Naive thymus-derived CD8-positive, alpha-beta T cell (primary cell): Measurements from ENCODE around the gene NMNAT2. TPM values are rescaled to one million over a fixed set of nuclear protein-coding genes. Genes with fewer than 3 reads are reported as not detected.

ENCODE experiments used
- ATAC-seq, 2 donors: fragments of 150-1000 bp; cut with Tn5 transposase in 1 of 2; sonication (Bioruptor Pico), chemical (Tn5 transposase) in 1 of 2; 1 replicate in 1 of 2; 2 replicates in 1 of 2; pipeline ENCODE4 v1.10.0; 2021; ENCODE audit warnings: mild to moderate bottlenecking in 2 of 2, moderate library complexity in 2 of 2
- POLR2A ChIA-PET: fragments of 350-600 bp; sonication (Branson Sonifier 250); formaldehyde crosslinking; loops from one replicate; lab custom pipeline; 2021; ENCODE audit warnings: antibody characterized with exemption; lab: Charles Lee
- DNase-seq, 10 donors: peaks; one replicate each; pipeline versions ENCODE4 v3.0.0 to v3.0.0-alpha.2; 2020 to 2022
- H3K27ac Mint-ChIP-seq, 10 donors: one replicate each; pipeline ENCODE4 v1.8.0; 2020 to 2022; ENCODE audit warnings: mild to moderate bottlenecking in 10 of 10, mixed read lengths in 10 of 10, moderate library complexity in 4 of 10, inconsistent platforms in 1 of 10
- H3K27me3 Mint-ChIP-seq, 5 donors: one replicate each; pipeline ENCODE4 v1.8.0; 2021 to 2022; ENCODE audit warnings: mixed read lengths in 5 of 5
- H3K36me3 Mint-ChIP-seq, 3 donors: one replicate each; pipeline ENCODE4 v1.8.0; 2020 to 2022; ENCODE audit warnings: mixed read lengths in 3 of 3, mild to moderate bottlenecking in 2 of 3, inconsistent platforms in 1 of 3
- H3K4me1 Mint-ChIP-seq, 4 donors: one replicate each; pipeline ENCODE4 v1.8.0; 2021 to 2022; ENCODE audit warnings: mixed read lengths in 4 of 4
- H3K4me3 Mint-ChIP-seq, 10 donors: one replicate each; pipeline ENCODE4 v1.8.0; 2020 to 2022; ENCODE audit warnings: mild to moderate bottlenecking in 10 of 10, mixed read lengths in 10 of 10, moderate library complexity in 6 of 10, inconsistent platforms in 1 of 10
- H3K9me3 Mint-ChIP-seq, 9 donors: one replicate each; pipeline ENCODE4 v1.8.0; 2020 to 2022; ENCODE audit warnings: mixed read lengths in 9 of 9, mild to moderate bottlenecking in 3 of 9, inconsistent platforms in 1 of 9, moderate library complexity in 1 of 9
- polyA plus RNA-seq, 3 donors: library from polyadenylated mRNA; unstranded; fragments of 300-500 nt; fragmentation: Illumina TruSeq; gene quantifications; one replicate each; pipeline ENCODE4 v1.2.3, GENCODE V29; 2021
- total RNA-seq, 8 experiments: library from RNA in 2 of 8; stranded (reverse) in 2 of 8; gene quantifications; one replicate each; pipeline ENCODE4 v1.2.3 and lab custom pipeline; 2021 to 2026

Gene NMNAT2
- total and polyA plus RNA-seq, 5 experiments from 2014 or later, result not detected

DNA sequence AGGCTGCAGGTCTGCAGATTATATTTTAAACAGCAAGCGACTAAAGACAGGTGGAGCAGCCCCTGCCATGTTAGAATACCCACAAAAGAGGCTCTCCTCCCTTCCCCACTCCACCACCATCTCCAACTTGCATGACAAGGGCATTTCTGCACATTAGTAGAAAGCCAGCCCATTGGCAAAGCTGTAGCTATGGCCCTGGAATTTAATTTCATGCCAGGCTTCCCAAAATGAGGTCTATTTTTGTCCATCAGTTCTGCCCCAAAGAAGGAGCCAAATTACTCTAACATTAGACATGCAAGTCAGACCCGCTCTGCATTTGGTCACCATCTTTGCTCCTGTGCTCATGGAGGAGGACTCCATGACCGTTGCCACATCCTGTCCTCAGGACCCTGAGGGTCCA is 116.9 kb downstream of the NMNAT2 start:
- H3K4me3 Mint-ChIP-seq, result no peak overlapping the region
- POLR2A ChIA-PET, result no interaction called here
- H3K36me3 Mint-ChIP-seq, result peaks cover 0 to 2% (median 0%) of the 10 kb centered on the region in 3 donors
- DNase-seq (no peak), ATAC-seq (no peak)
- no peaks in the 10 kb centered on the region for H3K4me1 Mint-ChIP-seq
- peak overlapping the region in 1 of 10 donors; percentile 24 for H3K27ac Mint-ChIP-seq
- H3K9me3 Mint-ChIP-seq, result peaks cover 0 to 10% (median 0%) of the 10 kb centered on the region in 9 donors
- H3K27me3 Mint-ChIP-seq, result peaks cover 6 to 16% (median 11%) of the 10 kb centered on the region in 5 donors

DNA sequence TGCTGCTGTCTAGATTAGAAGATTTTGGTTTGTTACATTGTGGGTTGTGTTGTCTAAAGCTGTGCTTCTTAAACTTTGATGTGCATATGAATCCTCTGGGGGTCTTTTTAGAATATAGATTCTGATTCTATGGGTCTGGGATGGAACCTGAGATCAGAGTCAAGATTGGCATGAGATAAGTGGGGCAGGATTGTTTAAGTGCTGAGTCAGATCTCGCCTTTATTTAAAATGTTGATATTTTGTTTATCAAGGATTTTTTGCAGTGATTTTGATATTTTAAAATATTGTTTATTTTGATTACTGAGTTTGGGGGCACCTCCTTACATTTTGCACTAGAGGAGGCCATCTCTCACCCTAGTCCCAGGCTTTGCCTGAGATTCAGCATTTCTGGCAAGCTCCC is 117.4 kb downstream of the NMNAT2 start:
- Mint-ChIP-seq H3K36me3 (peaks cover 0 to 2% (median 0%) of the 10 kb centered on the region in 3 donors), H3K27ac (no peak overlapping the region), H3K4me3 (no peak overlapping the region), H3K9me3 (peaks cover 0 to 10% (median 0%) of the 10 kb centered on the region in 9 donors), H3K27me3 (peaks cover 4 to 16% (median 11%) of the 10 kb centered on the region in 5 donors), H3K4me1 (no peaks in the 10 kb centered on the region)
- DNase-seq (no peak), ATAC-seq (no peak)
- POLR2A ChIA-PET, result no interaction called here

- Mint-ChIP-seq H3K27me3 (peaks cover 4 to 16% (median 10%) of the 10 kb centered on the region in 5 donors), H3K27ac (no peak overlapping the region), H3K4me3 (no peak overlapping the region), H3K36me3 (peaks cover 0 to 2% (median 0%) of the 10 kb centered on the region in 3 donors), H3K4me1 (no peaks in the 10 kb centered on the region), H3K9me3 (peaks cover 0 to 10% (median 0%) of the 10 kb centered on the region in 9 donors)
- no peak for DNase-seq
- POLR2A ChIA-PET, result no interaction called here
- no peak for ATAC-seq
These were observed 117.8 kb downstream of the NMNAT2 start for GRCh38 chr1:183300395-183300794.

GRCh38 chr1:183296782-183297181 is 121.4 kb downstream of the NMNAT2 start:
- Mint-ChIP-seq H3K27me3 (peaks cover 3 to 16% (median 4%) of the 10 kb centered on the region in 5 donors), H3K36me3 (peaks cover 0 to 2% (median 0%) of the 10 kb centered on the region in 3 donors), H3K27ac (no peak overlapping the region), H3K4me3 (no peak overlapping the region), H3K4me1 (no peaks in the 10 kb centered on the region), H3K9me3 (peaks cover 0 to 10% (median 0%) of the 10 kb centered on the region in 9 donors)
- ATAC-seq (no peak), DNase-seq (no peak)
- POLR2A ChIA-PET, result no interaction called here

GRCh38 chr1:183295521-183295920 is 122.7 kb downstream of the NMNAT2 start:
- H3K4me3 Mint-ChIP-seq, result no peak overlapping the region
- H3K36me3 Mint-ChIP-seq, result no peaks in the 10 kb centered on the region
- peaks cover 3 to 16% (median 4%) of the 10 kb centered on the region in 5 donors for H3K27me3 Mint-ChIP-seq
- peaks cover 0 to 10% (median 0%) of the 10 kb centered on the region in 9 donors for H3K9me3 Mint-ChIP-seq
- no peak overlapping the region for H3K27ac Mint-ChIP-seq
- DNase-seq (no peak), ATAC-seq (no peak)
- H3K4me1 Mint-ChIP-seq, result no peaks in the 10 kb centered on the region
- POLR2A ChIA-PET, result no interaction called here

DNA sequence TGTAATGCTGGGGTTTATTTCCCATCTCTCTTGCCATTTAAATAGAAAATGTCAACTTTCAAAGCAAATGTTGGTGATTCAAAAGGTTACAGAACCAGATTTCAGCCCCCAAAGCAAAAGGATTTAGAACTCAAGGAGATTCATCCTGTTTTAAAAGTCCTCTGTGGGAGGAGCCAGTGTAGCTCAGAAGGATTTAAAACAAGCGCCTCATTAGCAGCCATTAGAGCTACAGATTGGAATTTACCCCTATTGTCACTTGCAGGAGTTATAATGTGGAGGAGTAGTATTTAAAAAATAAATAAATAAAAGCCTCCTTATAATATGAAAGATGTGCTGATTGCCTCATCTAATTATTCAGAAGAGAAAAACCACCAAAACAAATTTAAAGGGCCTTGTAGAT is 124.3 kb downstream of the NMNAT2 start:
- POLR2A ChIA-PET, result no interaction called here
- no peak for DNase-seq
- H3K4me1 Mint-ChIP-seq, result no peaks in the 10 kb centered on the region
- peaks cover 3 to 16% (median 4%) of the 10 kb centered on the region in 5 donors for H3K27me3 Mint-ChIP-seq
- no peak overlapping the region for H3K27ac Mint-ChIP-seq
- H3K4me3 Mint-ChIP-seq, result no peak overlapping the region
- peaks cover 0 to 4% (median 0%) of the 10 kb centered on the region in 9 donors for H3K9me3 Mint-ChIP-seq
- no peaks in the 10 kb centered on the region for H3K36me3 Mint-ChIP-seq
- no peak for ATAC-seq

GRCh38 chr1:183293241-183293640 is 124.9 kb downstream of the NMNAT2 start:
- POLR2A ChIA-PET, result no interaction called here
- H3K9me3 Mint-ChIP-seq, result no peaks in the 10 kb centered on the region
- H3K27me3 Mint-ChIP-seq, result peaks cover 3 to 16% (median 4%) of the 10 kb centered on the region in 5 donors

DNA sequence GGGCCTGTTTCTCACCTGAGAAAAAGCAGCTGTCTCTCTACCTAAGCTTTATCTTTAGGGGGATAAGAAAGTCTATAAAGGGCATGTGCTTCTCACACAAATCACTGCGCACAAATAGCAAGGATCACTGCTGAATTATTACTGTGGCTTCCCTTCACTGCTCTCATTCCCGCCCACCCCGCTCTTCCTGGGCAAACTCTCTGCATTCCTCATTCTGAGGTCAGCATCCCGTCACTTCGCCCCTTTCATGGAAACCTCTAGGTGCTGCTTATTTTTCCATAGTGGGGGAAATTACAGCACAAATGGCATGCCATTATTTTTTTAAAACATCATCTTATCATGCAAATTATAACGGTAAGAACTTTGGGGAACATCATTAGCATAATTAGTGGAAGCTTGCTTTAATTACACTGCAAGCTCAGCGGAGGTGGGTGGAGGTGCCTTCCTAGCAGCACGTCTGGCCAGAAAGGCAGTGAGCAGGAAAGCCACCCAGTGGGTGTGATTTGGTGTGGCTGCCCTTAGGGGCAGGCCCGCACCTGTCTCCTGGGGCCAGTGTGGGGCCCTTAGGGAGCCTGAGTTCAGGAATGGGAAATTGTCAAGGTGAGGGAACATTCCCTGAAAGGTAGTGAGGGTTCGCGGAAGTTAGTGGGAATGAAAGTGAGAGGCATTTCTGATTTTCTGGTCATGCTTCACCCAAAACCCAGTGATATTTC is 126.2 kb downstream of the NMNAT2 start:
- H3K27ac Mint-ChIP-seq, result no peak overlapping the region
- no peak overlapping the region for H3K4me3 Mint-ChIP-seq
- DNase-seq (no peak), ATAC-seq (no peak)
- no peaks in the 10 kb centered on the region for H3K9me3 Mint-ChIP-seq
- POLR2A ChIA-PET, result interaction anchor here (0.6 kb wide), 1 partner anchor 20 kb away, joined by 3 read pairs; no protein-coding TSS in a partner anchor
- no peaks in the 10 kb centered on the region for H3K4me1 Mint-ChIP-seq
- H3K27me3 Mint-ChIP-seq, result peaks cover 1 to 6% (median 3%) of the 10 kb centered on the region in 5 donors
- H3K36me3 Mint-ChIP-seq, result no peaks in the 10 kb centered on the region

More at GRCh38 chr1:183293241-183293640, 124.9 kb downstream of the NMNAT2 start:
- Mint-ChIP-seq H3K27ac (no peak overlapping the region), H3K36me3 (no peaks in the 10 kb centered on the region), H3K4me1 (no peaks in the 10 kb centered on the region), H3K4me3 (no peak overlapping the region)
- ATAC-seq (no peak), DNase-seq (no peak)

DNA sequence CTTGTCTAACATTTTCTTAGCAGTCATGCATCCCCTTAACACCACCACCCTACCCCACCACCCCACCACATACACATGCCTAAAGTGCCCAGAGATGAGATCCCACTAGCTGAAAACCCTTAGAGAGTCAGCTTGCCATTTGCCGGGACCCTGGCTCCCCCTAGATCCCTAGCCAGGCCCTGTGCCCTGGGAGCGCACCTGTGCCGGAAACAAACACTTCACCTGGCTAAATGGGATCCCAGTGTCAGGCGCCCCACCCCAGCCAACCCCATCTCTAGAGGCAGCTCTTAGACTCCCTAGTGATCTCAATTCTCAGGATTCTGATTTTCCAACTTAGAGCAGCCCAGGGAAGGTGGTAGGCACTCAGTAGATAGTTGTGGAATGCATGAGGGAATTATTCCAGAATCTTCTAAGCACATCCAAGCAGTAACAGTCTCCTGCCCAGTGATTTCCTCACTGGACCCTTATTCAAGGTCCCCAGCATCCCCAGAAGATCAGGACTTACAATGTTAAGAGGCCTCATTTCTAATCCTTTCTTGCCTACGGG is 126.9 kb downstream of the NMNAT2 start:
- H3K36me3 Mint-ChIP-seq, result no peaks in the 10 kb centered on the region
- H3K4me1 Mint-ChIP-seq, result no peaks in the 10 kb centered on the region
- ATAC-seq (no peak), DNase-seq (no peak)
- no peaks in the 10 kb centered on the region for H3K9me3 Mint-ChIP-seq
- POLR2A ChIA-PET, result no interaction called here
- peaks cover 0 to 5% (median 0%) of the 10 kb centered on the region in 5 donors for H3K27me3 Mint-ChIP-seq
- no peak overlapping the region for H3K4me3 Mint-ChIP-seq
- H3K27ac Mint-ChIP-seq, result no peak overlapping the region

DNA sequence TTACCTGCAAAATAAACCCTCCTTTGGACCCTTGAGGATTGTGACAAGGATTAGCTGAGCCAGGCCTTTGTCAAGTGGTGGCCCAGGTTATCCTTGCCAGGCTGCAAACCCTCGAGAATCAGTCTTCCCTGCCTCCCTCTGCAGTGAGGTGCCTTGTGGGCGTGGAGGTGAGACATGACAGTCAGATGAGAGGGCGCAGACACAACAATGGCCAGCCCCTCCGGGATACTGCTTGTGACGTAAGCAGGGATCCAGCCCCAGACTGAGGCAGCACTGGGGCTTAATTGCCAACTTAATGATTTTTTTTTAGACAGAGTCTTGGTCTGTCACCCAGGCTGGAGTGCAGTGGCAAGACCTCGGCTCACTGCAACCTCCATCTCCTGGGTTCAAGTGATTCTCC is 127.6 kb downstream of the NMNAT2 start:
- Mint-ChIP-seq H3K36me3 (no peaks in the 10 kb centered on the region), H3K27me3 (peaks cover 0 to 5% (median 0%) of the 10 kb centered on the region in 5 donors), H3K4me1 (no peaks in the 10 kb centered on the region), H3K9me3 (no peaks in the 10 kb centered on the region), H3K27ac (no peak overlapping the region), H3K4me3 (no peak overlapping the region)
- DNase-seq, result no peak
- ATAC-seq, result no peak
- POLR2A ChIA-PET, result no interaction called here

DNA sequence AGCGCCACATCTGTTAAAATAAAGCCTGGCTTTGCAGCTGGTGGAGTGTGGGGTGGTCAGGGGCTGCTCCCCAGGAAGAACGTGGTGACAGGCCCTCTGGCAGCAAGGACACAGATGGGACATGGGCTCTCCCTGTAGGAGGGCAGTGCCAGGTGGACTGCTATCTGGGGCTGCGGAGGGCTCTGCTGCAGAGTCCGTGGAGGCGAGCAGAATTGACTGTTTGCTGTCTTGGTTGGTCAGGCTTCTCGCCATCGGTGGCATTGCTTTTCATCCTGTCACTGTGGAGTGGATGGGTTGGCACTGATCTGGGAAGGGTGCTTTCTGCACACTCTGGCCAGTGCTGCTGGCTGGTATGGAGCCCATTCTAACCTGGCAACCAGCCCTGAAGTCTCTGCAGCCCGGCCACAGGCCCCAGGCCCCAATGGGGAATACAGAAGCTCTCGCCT is 129.1 kb downstream of the NMNAT2 start:
- Mint-ChIP-seq H3K4me3 (no peak overlapping the region), H3K27me3 (peaks cover 0 to 8% (median 5%) of the 10 kb centered on the region in 5 donors), H3K27ac (peak overlapping the region in 1 of 10 donors; percentile 53), H3K4me1 (peaks cover 0 to 2% (median 0%) of the 10 kb centered on the region in 4 donors), H3K36me3 (no peaks in the 10 kb centered on the region), H3K9me3 (no peaks in the 10 kb centered on the region)
- ATAC-seq, result no peak
- DNase-seq, result no peak
- POLR2A ChIA-PET, result no interaction called here

GRCh38 chr1:183288583-183288982 is 129.6 kb downstream of the NMNAT2 start:
- H3K27me3 Mint-ChIP-seq, result peaks cover 0 to 12% (median 6%) of the 10 kb centered on the region in 5 donors
- ATAC-seq, result no peak
- H3K9me3 Mint-ChIP-seq, result no peaks in the 10 kb centered on the region
- no peak for DNase-seq
- no peaks in the 10 kb centered on the region for H3K36me3 Mint-ChIP-seq
- H3K4me3 Mint-ChIP-seq, result no peak overlapping the region
- H3K4me1 Mint-ChIP-seq, result peaks cover 0 to 2% (median 0%) of the 10 kb centered on the region in 4 donors
- POLR2A ChIA-PET, result no interaction called here
- H3K27ac Mint-ChIP-seq, result peak overlapping the region in 2 of 10 donors; percentile 4 to 53

DNA sequence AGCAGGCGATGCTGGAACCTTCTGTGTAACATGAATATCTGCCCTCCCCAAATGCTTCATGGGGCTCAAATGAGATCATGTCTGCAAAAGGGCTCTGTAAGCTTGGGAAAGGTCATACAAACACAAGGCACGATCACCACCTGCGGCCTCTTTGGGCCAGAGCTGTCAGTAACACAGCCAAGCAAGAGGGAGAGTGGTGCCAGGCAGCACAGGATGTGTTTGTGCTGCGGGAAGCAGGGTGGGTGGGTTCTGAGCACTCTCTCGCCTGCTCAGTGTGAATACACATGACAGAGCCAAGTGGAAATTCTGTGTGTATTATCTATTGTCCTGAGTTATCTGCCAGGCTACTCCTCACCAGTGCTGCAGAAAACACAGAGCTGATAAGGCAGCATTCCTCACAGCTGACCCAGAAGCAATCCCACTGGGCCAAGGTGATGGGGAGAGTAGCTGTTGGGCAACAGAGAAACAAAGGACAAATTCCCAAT is 130.9 kb downstream of the NMNAT2 start:
- POLR2A ChIA-PET, result no interaction called here
- H3K4me1 Mint-ChIP-seq, result peaks cover 0 to 3% (median 0%) of the 10 kb centered on the region in 4 donors

More for the DNA sequence above, 130.9 kb downstream of the NMNAT2 start:
- H3K36me3 Mint-ChIP-seq, result no peaks in the 10 kb centered on the region
- H3K27me3 Mint-ChIP-seq, result peaks cover 0 to 13% (median 9%) of the 10 kb centered on the region in 5 donors
- DNase-seq (no peak), ATAC-seq (no peak)
- no peak overlapping the region for H3K27ac Mint-ChIP-seq
- no peaks in the 10 kb centered on the region for H3K9me3 Mint-ChIP-seq
- H3K4me3 Mint-ChIP-seq, result no peak overlapping the region
